ENCODE measurements around the gene DSCAML1. TPM values are rescaled to one million over a fixed set of nuclear protein-coding genes. Genes with fewer than 3 reads are reported as not detected.

Gene DSCAML1
- total and polyA plus RNA-seq, 10 of the 15 experiments (the other 5 are each of a cell fraction or from before 2014, with no cell fraction given) = 0.03 to 0.18 (median 0.06) TPM; not detected in 1

- no peak for TF ChIP-seq TAF1 (IDR thresholded peaks at IDR 0.05; ENCODE audit: borderline replicate concordance, low read depth, low read length)
- no peak for TF ChIP-seq TBL1XR1 (IDR thresholded peaks at IDR 0.05; ENCODE audit: low read depth, low read length)
- no peak for TF ChIP-seq HDAC2 (IDR thresholded peaks at IDR 0.05)
- no peak for TF ChIP-seq IRF4 (IDR thresholded peaks at IDR 0.05; ENCODE audit: low read depth, low read length)
These were observed 250.4 kb downstream of the DSCAML1 start (continued) for GRCh38 chr11:117546431-117547194.

- no peak for FAIRE-seq
These were observed 251.3 kb downstream of the DSCAML1 start for GRCh38 chr11:117545706-117546105.

More at GRCh38 chr11:117545706-117546105, 251.3 kb downstream of the DSCAML1 start:
- Histone ChIP-seq H3K4me1 (ENCODE audit: control insufficient read depth, insufficient read depth, low read length) (no peaks in the 10 kb centered on the region), H3K27ac (ENCODE audit: control insufficient read depth, insufficient read depth) (no peak overlapping the region), H3K36me3 (ENCODE audit: control insufficient read depth in 2 of 2, insufficient read depth in 2 of 2, low read length in 1 of 2) (no peaks in the 10 kb centered on the region), H3K9me3 (replicated peaks; ENCODE audit: control insufficient read depth, insufficient read depth, low read length) (no peaks in the 10 kb centered on the region), H3K4me2 (ENCODE audit: control insufficient read depth, insufficient read depth) (no peak overlapping the region), H3K4me3 (no peak overlapping the region), H2AFZ (ENCODE audit: control insufficient read depth, low read depth, low read length) (no peak overlapping the region), H3K27me3 (replicated peaks in 1 of 2; ENCODE audit: control insufficient read depth in 2 of 2, insufficient read depth in 2 of 2, low read length in 1 of 2) (peaks cover 0 to 4% of the 10 kb centered on the region in 2 experiments; a peak in 1 of 4 replicates), H3K9ac (ENCODE audit: control insufficient read depth, insufficient read depth, low read length) (no peak overlapping the region), H3K79me2 (ENCODE audit: control insufficient read depth, insufficient read depth, low read length) (no peaks in the 10 kb centered on the region), H4K20me1 (ENCODE audit: control insufficient read depth, insufficient read depth) (no peaks in the 10 kb centered on the region; the same call in 1 of the 2 replicates)
- WGBS (ENCODE audit: insufficient coverage, insufficient replicate concordance, low lambda C conversion rate, missing lambda C conversion rate) = 61% methylated on average over 12 of the region's 12 CpGs
- ChIA-PET SMC1A (ENCODE audit: uncharacterized antibody, unreplicated experiment) (interaction anchor here (1.1 to 1.6 kb wide), 2 partner anchors 119 to 150 kb away, joined by 3 to 5 read pairs; no protein-coding TSS in a partner anchor), POLR2A (no interaction called here), CTCF (no interaction called here), RAD21 (ENCODE audit: unreplicated experiment) (no interaction called here)
- no peak for ATAC-seq
- DNase-seq (ENCODE audit: low read depth, low spot score) = no peak
- BruUV-seq (replicated peaks) = no TSS peak
- in situ Hi-C loops (cut with MboI) = no loop called here
- no peak for TF ChIP-seq ETV6 (conservative IDR thresholded peaks at IDR 0.05 in 1 of 2, IDR thresholded peaks at IDR 0.05 in 1 of 2; ENCODE audit: borderline replicate concordance in 1 of 2, low read depth in 1 of 2)
- TF ChIP-seq NFIC (IDR thresholded peaks at IDR 0.05; ENCODE audit: low read depth, low read length) = no peak
- no peak for TF ChIP-seq IKZF1 (conservative IDR thresholded peaks at IDR 0.05)
- no peak for TF ChIP-seq EED (IDR thresholded peaks at IDR 0.05; ENCODE audit: low read depth)
- TF ChIP-seq MYB (IDR thresholded peaks at IDR 0.05; ENCODE audit: borderline replicate concordance, low read depth, low read length) = no peak
- no peak for TF ChIP-seq ASH2L (IDR thresholded peaks at IDR 0.05; ENCODE audit: borderline replicate concordance, low read depth)
- no peak for TF ChIP-seq SREBF1 (IDR thresholded peaks at IDR 0.05; ENCODE audit: low read length)
- TF ChIP-seq SREBF2 (IDR thresholded peaks at IDR 0.05; ENCODE audit: low read length) = no peak
- intact Hi-C loops (cut with micrococcal nuclease; ENCODE audit: unreplicated experiment) = no loop called here

Data from GM12878 (cell line).